HG03457 (cell line): ENCODE data around the gene TLR4.

Source experiments
- ATAC-seq: cut with Tn5 transposase; IDR thresholded peaks from one replicate; pipeline ENCODE4 v1.9.1; 2021; ENCODE audit warnings: moderate number of reproducible peaks; ENCODE audit not compliant: unreplicated experiment

Gene TLR4

GRCh38 chr9:117714282-117714681 is 10.1 kb downstream of the TLR4 start:
- no peak for ATAC-seq

GRCh38 chr9:117715411-117715989 is 11.3 kb downstream of the TLR4 start:
- no peak for ATAC-seq

- ATAC-seq, result peak; percentile 99
Measured at GRCh38 chr9:117718085-117718484, 13.9 kb downstream of the TLR4 start.

GRCh38 chr9:117718701-117719100 is 14.5 kb downstream of the TLR4 start:
- ATAC-seq, result no peak

- no peak for ATAC-seq
Measured at GRCh38 chr9:117719161-117719920, 15.1 kb downstream of the TLR4 start.

GRCh38 chr9:117720066-117720465 is 15.9 kb downstream of the TLR4 start:
- no peak for ATAC-seq

- ATAC-seq, result no peak
Measured at GRCh38 chr9:117720555-117720954, 16.4 kb downstream of the TLR4 start.

- ATAC-seq, result no peak
Measured at GRCh38 chr9:117720987-117721386, 16.8 kb downstream of the TLR4 start.

GRCh38 chr9:117722108-117722761 is 18.0 kb downstream of the TLR4 start:
- no peak for ATAC-seq

GRCh38 chr9:117723986-117724625 is 19.9 kb downstream of the TLR4 start:
- ATAC-seq, result no peak

GRCh38 chr9:117725426-117725887 is 21.3 kb downstream of the TLR4 start:
- ATAC-seq, result no peak

GRCh38 chr9:117729375-117729774 is 25.2 kb downstream of the TLR4 start:
- no peak for ATAC-seq

GRCh38 chr9:117732494-117732893 is 28.3 kb downstream of the TLR4 start:
- ATAC-seq, result no peak

GRCh38 chr9:117733465-117733864 is 29.3 kb downstream of the TLR4 start:
- ATAC-seq, result no peak

GRCh38 chr9:117734082-117734481 is 29.9 kb downstream of the TLR4 start:
- ATAC-seq, result no peak

GRCh38 chr9:117734523-117735314 is 30.5 kb downstream of the TLR4 start:
- no peak for ATAC-seq

GRCh38 chr9:117737721-117738226 is 33.6 kb downstream of the TLR4 start:
- no peak for ATAC-seq

GRCh38 chr9:117739206-117739605 is 35.0 kb downstream of the TLR4 start:
- no peak for ATAC-seq

- no peak for ATAC-seq
Measured at GRCh38 chr9:117739624-117740347, 35.6 kb downstream of the TLR4 start.

- no peak for ATAC-seq
Measured at GRCh38 chr9:117742131-117742530, 37.9 kb downstream of the TLR4 start.
